Hepatocyte (in vitro differentiated cells): ENCODE results near the gene HPS6. TPM values are rescaled to one million over a fixed set of nuclear protein-coding genes. Genes with fewer than 3 reads are reported as not detected.

Experiments used
- DNase-seq: peaks from one replicate; pipeline ENCODE4 v3.0.0-alpha.2; 2016; ENCODE audit warnings: low spot score
- H2AFZ ChIP-seq: fragments of 200-600 bp; sonication (generic); 2 replicates; pipeline ENCODE4 v1.6.0; 2016; ENCODE audit warnings: antibody characterized with exemption, mild to moderate bottlenecking
- H3K27ac ChIP-seq: fragments of 200-600 bp; sonication (generic); 2 replicates; pipeline ENCODE4 v1.5.1; 2016; ENCODE audit warnings: mild to moderate bottlenecking
- H3K27me3 ChIP-seq: fragments of 200-600 bp; sonication (generic); 2 replicates; pipeline ENCODE4 v1.6.1; 2016
- H3K36me3 ChIP-seq: fragments of 200-600 bp; sonication (generic); replicated peaks from 2 replicates; pipeline ENCODE4 v1.5.1; 2016; ENCODE audit warnings: low read depth; ENCODE audit not compliant: insufficient read depth
- H3K4me1 ChIP-seq: fragments of 200-600 bp; sonication (generic); 2 replicates; pipeline ENCODE4 v1.5.1; 2016; ENCODE audit warnings: mild to moderate bottlenecking, moderate library complexity; ENCODE audit not compliant: insufficient read depth
- H3K4me2 ChIP-seq: fragments of 200-600 bp; sonication (generic); 2 replicates; pipeline ENCODE4 v1.6.0; 2016
- H3K4me3 ChIP-seq: fragments of 200-600 bp; sonication (generic); 2 replicates; pipeline ENCODE4 v1.5.1; 2016; ENCODE audit warnings: mild to moderate bottlenecking
- H3K79me2 ChIP-seq: fragments of 200-600 bp; sonication (generic); 2 replicates; pipeline ENCODE4 v1.6.0; 2017; ENCODE audit warnings: mild to moderate bottlenecking
- H3K9me2 ChIP-seq: fragments of 200-600 bp; sonication (generic); replicated peaks from 2 replicates; pipeline ENCODE4 v1.6.0; 2017; ENCODE audit warnings: mild to moderate bottlenecking; ENCODE audit not compliant: insufficient read depth
- H3K9me3 ChIP-seq: fragments of 200-600 bp; sonication (generic); 2 replicates; pipeline ENCODE4 v1.5.1; 2016; ENCODE audit warnings: low read depth, mild to moderate bottlenecking
- H4K20me1 ChIP-seq: fragments of 200-600 bp; sonication (generic); 2 replicates; pipeline ENCODE4 v1.6.0; 2016; ENCODE audit warnings: mild to moderate bottlenecking; ENCODE audit not compliant: insufficient read depth, poor library complexity, severe bottlenecking
- EZH2 ChIP-seq: fragments of 200-600 bp; sonication (generic); IDR thresholded peaks from 2 replicates; pipeline ENCODE4 v1.6.1; 2016; ENCODE audit warnings: antibody characterized with exemption, mild to moderate bottlenecking, borderline replicate concordance
- EZH2phosphoT487 ChIP-seq: fragments of 200-600 bp; sonication (generic); IDR thresholded peaks from one replicate; pipeline ENCODE4 v1.6.1; 2018; ENCODE audit warnings: antibody characterized with exemption, mild to moderate bottlenecking, low read depth, moderate library complexity; ENCODE audit not compliant: unreplicated experiment, severe bottlenecking
- WGBS: methylation state at CpG from one replicate; pipeline ENCODE4 v1.1.6; 2016; ENCODE audit warnings: low lambda C conversion rate; ENCODE audit errors: missing lambda C conversion rate; 5-methylcytosine and 5-hydroxymethylcytosine counted together
- polyA plus RNA-seq: library from polyadenylated mRNA; unstranded; fragments of >200 nt; fragmentation: Nextera tagmentation; extraction: Ambion mirVana; gene quantifications from 2 replicates; pipeline ENCODE4 v1.2.1, GENCODE V29; 2016
- total RNA-seq: library from RNA; depleted of rRNA; stranded (reverse); fragments of >200 nt; gene quantifications from 2 replicates; pipeline ENCODE4 v1.2.3, GENCODE V29; 2014
- TF ChIP-seq, protein P1 (sequence below): fragments of 200-600 bp; sonication (generic); IDR thresholded peaks from 2 replicates; pipeline ENCODE4 v1.5.1; 2016; ENCODE audit warnings: antibody characterized with exemption, mild to moderate bottlenecking; ENCODE audit not compliant: poor library complexity

Gene HPS6
- total and polyA plus RNA-seq, 2 experiments from 2014 or later: 22.4 to 25.2 TPM

DNA sequence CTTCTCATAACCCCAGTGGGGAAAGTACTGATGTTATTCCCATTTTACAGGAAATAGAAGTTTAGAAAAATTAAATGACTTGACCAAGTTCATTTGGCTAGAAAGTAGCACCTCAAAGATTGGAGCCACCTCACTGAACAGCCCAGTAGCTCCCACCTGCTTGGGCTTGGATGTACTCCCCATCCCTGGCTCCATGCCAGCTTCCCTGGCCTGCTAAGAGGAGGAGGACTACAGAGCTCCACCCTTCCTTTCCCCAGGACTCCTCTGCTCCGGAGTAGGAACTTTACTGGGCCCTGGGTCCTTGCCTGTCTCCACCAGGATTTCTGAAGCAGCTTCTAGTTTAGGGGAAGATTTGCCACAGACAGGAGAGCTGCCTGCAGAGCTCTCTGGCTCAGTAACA lies 3.1 kb downstream of the HPS6 start:
- H3K4me2 ChIP-seq: peak overlapping the region; percentile 99
- DNase-seq: peak; percentile 41
- no peaks in the 10 kb centered on the region for H3K27me3 ChIP-seq
- peaks cover 13% of the 10 kb centered on the region for H4K20me1 ChIP-seq
- TF ChIP-seq, protein P1, sequence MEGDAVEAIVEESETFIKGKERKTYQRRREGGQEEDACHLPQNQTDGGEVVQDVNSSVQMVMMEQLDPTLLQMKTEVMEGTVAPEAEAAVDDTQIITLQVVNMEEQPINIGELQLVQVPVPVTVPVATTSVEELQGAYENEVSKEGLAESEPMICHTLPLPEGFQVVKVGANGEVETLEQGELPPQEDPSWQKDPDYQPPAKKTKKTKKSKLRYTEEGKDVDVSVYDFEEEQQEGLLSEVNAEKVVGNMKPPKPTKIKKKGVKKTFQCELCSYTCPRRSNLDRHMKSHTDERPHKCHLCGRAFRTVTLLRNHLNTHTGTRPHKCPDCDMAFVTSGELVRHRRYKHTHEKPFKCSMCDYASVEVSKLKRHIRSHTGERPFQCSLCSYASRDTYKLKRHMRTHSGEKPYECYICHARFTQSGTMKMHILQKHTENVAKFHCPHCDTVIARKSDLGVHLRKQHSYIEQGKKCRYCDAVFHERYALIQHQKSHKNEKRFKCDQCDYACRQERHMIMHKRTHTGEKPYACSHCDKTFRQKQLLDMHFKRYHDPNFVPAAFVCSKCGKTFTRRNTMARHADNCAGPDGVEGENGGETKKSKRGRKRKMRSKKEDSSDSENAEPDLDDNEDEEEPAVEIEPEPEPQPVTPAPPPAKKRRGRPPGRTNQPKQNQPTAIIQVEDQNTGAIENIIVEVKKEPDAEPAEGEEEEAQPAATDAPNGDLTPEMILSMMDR: no peak
- TF ChIP-seq EZH2phosphoT487 (no peak), EZH2 (no peak)
- H3K36me3 ChIP-seq: no peaks in the 10 kb centered on the region
- H3K9me3 ChIP-seq: no peaks in the 10 kb centered on the region
- no peak overlapping the region for H3K27ac ChIP-seq
- H3K79me2 ChIP-seq: peaks cover 31% of the 10 kb centered on the region
- H3K4me3 ChIP-seq: no peak overlapping the region
- H3K4me1 ChIP-seq: peaks cover 18% of the 10 kb centered on the region
- H3K9me2 ChIP-seq: no peaks in the 10 kb centered on the region
- no peak overlapping the region for H2AFZ ChIP-seq
- 96% methylated on average over 1 of the region's 1 CpG for WGBS

- no peak for TF ChIP-seq EZH2phosphoT487
- TF ChIP-seq, protein P1: no peak
- no peak for TF ChIP-seq EZH2
- Histone ChIP-seq H3K4me2 (no peak overlapping the region), H3K27ac (no peak overlapping the region), H2AFZ (no peak overlapping the region), H3K4me1 (peaks cover 18% of the 10 kb centered on the region), H3K79me2 (peaks cover 31% of the 10 kb centered on the region), H4K20me1 (peaks cover 13% of the 10 kb centered on the region), H3K36me3 (no peaks in the 10 kb centered on the region), H3K27me3 (no peaks in the 10 kb centered on the region), H3K9me2 (no peaks in the 10 kb centered on the region), H3K9me3 (no peaks in the 10 kb centered on the region), H3K4me3 (no peak overlapping the region)
- DNase-seq: no peak
These were observed 3.9 kb downstream of the HPS6 start for GRCh38 chr10:102069071-102069470.

DNA sequence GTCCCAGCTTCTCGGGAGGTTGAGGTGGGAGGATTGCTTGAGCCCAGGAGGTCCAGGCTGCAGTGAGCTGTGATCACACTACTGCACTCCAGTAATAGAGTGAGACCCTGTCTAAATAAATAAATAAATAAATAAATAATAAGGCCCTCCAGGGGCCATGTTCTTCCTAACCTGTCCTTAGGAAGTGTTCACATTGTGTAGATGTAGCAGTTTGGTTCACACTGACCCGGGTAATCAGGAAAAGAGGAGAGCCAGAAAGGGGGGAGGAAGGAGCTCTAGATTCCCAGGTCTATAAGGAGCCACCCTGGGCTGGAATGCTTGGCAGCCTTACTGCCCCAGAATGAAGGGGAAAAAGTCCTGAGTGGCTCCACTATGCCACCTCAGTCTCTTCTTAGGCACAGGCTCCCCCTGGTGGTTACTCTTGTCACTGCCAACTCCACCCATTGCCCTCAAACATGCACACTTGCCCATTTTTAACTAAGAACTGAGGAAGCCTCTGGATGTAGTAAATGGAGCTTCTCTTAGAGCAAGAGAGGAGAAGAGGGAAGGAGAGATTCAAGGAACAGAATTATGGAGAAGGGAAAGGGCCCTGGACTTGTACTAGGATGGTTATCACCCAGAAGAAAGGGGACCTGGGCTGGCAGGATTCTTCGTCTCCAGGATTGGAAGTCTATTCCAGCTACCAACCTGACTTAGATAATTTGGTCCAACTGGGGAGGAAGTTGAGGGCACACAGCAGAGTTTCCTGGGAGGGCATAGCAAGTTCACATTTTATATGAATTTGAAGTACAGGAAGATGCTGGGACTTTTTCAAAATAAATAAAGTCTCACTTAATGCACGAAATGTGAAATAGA lies 7.8 kb downstream of the HPS6 start:
- Histone ChIP-seq H3K36me3 (no peaks in the 10 kb centered on the region), H3K9me2 (no peaks in the 10 kb centered on the region), H3K4me1 (peaks cover 2% of the 10 kb centered on the region), H3K4me3 (no peak overlapping the region), H3K27ac (no peak overlapping the region), H3K27me3 (no peaks in the 10 kb centered on the region), H3K4me2 (no peak overlapping the region), H4K20me1 (peaks cover 3% of the 10 kb centered on the region), H3K9me3 (no peaks in the 10 kb centered on the region), H3K79me2 (peaks cover 8% of the 10 kb centered on the region), H2AFZ (no peak overlapping the region)
- TF ChIP-seq EZH2: no peak
- TF ChIP-seq, protein P1: peak; percentile 88
- TF ChIP-seq EZH2phosphoT487: no peak
- 84% methylated on average over 4 of the region's 4 CpGs for WGBS
- DNase-seq: peak; percentile 88
